Stimulated activated CD8-positive, alpha-beta memory T cell treated with anti-CD3 and anti-CD28 coated beads, Interleukin-7, amount 100 ng/mL, for 24 hours (primary cell): Measurements from ENCODE around the gene ZDHHC11.
"Not testable (repeated sequence)": the region's sequence is repeated elsewhere in the genome, so short reads cannot be mapped to it uniquely, and the experiment has no call there.

Experiments used
- DNase-seq: peaks from one replicate; pipeline ENCODE4 v3.0.0-alpha.2; 2020; ENCODE audit warnings: low read depth

Gene ZDHHC11

DNA sequence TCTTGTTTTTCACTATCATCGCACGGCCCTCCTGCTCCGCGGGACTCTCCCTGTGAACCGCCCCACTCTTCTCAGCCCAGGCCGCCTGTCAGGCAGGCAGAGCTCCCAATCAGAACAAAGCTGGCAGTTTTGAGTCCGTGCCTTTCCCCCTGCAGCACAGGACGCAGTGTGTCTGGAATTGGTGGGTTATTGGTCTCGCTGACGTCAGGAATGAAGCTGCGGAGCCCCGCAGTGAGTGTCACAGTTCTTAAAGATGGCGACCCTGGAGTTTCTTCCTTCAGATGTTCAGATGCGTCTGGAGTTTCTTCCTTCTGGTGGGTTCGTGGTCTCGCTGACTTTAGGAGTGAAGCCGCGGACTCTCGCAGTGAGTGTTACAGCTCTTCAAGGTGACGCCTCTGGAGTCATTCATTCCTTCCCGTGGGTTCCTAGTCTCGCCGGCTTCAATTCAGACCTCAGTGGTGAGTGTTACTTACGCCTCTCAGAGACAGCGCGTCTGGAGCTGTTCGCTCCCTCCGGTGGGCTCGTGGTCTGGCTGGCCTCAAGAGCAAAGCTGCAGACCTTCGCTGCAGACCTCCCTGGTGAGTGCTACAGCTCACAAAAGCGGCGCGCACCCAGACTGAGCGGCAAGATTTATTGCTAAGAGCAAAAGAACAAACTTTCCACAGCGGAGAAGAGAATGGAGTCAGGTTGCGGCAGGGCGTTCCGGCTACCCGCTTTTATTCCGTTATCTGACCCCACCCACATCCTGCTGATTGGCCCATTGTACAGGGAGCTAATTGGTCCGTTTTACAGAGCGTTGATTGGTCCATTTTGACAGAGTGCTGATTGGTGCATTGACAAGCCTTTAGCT is 73.7 kb downstream of the ZDHHC11 start:
- DNase-seq = no peak

DNA sequence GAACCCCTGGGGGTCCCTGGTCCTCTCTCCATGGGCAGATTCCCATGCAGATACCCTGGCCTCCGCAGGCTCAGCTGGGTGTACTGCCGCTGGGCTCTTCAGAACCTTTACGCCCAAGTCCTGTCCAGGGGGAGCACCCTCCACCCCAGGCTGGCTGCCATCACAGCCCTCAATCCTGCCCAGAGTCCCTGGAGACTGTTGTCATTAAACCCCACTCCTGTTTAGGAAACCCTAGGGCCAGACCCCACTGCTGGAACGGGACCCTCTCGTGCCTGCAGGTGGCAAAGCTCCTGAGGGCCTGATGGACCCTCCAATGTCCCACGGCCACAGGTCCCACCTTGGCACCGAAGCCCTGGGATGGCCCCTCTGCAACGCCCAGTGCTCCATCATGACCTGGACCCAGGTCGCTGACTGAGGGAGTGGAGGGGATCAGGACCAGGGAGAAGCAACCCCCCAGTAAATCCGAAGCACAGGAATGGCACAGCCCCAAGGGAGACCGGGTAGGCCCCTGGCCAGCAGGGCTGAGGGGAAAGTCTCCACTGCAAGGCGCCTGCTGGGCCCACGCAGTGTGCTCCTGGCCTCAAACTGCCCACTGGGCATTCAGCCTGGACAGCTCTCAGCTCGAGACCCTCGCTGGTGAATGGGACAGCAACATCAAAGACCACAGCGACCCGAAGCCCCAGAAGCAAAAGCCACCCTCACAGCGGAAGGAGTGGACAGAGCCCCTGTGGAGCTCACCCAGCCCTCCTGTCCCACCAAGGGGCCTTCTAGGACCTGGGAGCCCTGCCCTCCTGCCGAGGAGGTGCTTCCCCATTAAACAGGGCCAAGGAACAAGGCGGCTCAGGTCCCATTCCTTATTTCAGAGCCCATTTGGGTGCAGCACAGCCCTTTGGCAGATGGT is 74.6 kb downstream of the ZDHHC11 start:
- no peak for DNase-seq

DNA sequence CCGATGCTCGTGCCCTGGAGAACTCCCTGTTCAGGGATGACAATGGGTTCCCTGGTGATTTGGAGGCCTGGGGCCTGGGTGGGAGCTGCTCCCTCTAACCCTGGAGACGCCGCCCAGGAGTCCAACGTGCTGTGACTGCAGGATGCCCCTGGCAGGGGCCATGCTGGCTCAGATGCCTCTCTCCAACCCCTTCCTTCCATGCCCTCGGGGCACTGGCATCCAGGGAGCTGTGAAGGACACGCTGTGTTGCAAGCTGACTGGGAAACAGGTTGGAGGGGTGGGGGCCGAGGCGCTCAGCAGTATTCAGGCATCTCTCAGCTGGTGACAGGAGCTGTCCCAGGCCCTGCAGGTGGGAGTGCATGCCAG is 75.2 kb downstream of the ZDHHC11 start:
- not testable (repeated sequence) for DNase-seq

DNA sequence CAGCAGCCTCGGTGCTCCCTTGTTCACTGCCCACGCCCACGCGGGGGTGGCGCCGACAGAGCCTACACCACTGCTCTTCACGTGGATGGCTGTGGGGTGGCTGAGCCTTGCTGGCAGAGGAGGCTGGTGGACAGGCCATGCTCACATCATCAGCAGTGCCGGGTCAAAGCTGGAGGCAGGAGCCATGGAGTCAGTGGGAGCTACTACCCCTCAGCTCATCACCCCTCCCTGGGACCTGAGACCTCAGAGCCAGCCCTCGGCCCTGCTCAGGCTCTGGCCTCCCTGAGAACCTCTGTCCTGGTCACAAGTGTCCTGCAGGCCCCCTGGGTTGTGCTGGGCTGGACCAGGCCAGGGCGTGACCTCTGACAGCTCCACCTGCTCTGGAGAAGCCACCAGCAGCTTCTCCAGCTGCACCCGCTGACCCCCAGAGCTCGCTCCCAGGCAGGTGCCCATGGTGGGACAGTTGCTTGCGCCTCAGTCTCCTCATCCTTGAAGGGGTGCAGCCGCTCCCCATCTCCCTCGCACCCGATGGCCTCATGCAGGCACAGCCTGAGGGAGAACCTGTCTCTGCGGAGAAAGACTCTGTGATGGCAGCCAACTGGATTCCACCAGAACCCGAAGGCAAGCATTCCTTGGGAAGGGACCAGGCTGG is 75.8 kb downstream of the ZDHHC11 start:
- DNase-seq = not testable (repeated sequence)

DNA sequence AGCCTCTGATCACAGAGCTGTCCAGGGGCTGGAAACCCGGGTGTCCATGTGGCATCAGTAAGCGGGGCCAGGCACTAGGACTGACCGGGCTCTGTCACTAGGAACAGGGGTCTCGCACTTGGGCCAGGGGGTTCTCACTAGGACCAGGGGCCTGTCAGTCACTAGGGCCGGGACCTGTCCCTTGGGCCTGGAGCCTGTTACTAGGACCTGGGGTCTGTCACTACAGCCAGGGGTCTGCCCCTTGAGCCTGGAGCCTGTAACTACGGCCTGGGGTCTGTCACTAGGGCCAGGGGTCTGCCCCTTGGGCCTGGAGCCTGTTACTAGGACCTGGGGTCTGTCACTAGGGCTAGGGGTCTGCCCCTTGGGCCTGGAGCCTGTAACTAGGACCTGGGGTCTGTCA is 76.5 kb downstream of the ZDHHC11 start:
- DNase-seq = not testable (repeated sequence)

DNA sequence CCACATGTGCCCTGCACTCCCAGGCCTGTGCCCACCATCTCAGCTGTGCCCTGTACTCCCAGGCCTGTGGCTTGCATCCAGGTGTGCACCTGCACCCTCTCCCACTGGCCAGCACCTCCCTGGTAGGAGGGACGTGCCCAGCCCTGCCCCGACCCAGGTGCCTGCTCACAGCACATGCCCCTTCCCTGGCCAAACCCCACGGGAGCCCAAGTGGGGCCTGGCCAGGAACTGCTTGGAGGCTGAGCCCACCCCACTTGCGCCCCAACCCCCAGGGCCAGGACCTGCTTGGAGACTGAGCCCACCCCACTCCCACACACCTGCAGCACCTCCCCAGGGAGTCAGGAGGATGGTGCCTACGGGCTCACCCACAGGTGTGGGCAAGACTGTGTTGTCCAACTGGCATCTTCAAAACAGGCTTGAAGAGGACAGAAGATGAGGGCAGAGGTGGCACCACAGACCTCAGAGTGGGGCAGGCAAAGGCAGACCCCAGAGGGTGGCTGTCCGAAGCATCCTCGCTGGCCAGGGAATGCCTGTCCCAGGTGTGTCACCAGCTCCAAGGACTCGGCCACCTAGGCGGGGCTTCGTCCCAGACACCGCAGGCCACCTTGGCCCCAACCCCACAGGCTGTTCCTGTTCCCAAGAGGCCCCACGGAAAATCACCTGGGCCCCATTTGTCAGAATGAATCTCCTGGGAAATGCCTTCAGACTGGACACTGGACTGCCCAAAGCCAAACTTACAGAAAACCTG is 77.1 kb downstream of the ZDHHC11 start:
- DNase-seq = no peak

DNA sequence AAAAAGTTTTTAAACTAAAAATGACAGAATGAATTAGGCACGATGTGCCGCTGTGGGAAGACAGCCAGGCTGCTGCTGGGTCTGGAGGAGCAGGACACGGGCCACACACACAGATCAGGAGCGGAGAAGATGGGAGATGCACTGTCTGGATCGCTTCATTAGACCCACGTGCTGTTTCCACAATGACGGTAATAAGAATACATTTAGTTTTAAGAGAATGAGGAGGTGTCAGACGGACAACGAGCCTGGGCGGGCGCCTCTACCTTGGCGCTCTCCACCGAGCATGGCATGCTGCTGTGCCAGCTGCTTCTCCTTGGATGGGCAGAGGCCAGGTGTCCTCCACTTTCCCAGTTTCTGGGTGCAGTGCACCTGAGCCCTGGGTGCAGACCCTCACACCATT is 77.9 kb downstream of the ZDHHC11 start:
- not testable (repeated sequence) for DNase-seq

DNA sequence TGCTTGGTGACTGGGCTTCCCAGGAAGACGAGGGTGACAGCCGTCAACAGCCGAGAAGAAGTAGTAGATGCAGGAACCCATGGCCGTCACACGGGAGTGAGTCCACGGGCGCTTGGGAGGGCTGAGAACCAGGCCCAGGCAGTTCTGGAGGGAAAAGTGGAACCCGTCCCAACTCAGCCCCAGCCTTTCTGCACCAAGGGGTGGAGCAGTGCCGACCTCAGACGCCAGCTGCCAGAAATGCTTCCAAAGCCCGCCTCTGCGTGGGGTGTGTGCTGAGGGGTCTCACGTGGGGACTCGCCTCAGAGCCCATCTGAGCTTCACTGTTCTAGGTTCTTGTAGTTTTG is 78.3 kb downstream of the ZDHHC11 start:
- not testable (repeated sequence) for DNase-seq

DNA sequence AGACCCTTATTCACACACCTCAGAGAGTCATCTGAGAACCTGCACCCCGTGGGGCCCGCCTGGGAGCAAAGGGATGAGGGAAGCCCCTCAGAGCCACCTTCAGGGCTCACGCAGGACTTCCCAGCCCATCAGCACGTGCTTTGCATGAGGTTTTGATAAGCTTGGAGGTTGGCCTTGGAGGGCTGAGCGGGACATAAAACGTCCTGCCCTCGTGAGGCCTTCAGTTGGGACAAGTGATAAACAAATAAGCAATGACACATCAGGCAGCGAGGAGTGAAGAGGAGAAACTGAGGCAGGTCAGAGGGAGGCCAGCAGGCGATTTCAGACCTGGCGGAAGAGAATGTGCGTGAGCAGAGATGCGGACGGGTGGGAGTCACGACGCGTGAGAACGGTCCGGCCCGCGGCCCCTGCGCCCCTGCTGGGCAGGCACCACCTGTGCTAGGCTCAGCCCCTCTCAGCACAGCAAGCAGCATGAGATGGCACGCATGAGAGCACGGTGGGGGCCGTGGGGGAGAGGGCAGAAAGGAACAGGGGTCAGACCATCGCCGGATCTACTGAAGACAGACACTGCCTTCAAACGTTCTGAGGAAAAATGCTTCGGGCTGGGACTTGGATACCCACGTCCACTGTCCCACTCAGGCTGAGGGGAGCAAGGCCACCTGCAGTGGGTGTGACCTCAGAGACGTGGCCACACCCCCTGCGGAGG is 78.8 kb downstream of the ZDHHC11 start:
- not testable (repeated sequence) for DNase-seq

DNA sequence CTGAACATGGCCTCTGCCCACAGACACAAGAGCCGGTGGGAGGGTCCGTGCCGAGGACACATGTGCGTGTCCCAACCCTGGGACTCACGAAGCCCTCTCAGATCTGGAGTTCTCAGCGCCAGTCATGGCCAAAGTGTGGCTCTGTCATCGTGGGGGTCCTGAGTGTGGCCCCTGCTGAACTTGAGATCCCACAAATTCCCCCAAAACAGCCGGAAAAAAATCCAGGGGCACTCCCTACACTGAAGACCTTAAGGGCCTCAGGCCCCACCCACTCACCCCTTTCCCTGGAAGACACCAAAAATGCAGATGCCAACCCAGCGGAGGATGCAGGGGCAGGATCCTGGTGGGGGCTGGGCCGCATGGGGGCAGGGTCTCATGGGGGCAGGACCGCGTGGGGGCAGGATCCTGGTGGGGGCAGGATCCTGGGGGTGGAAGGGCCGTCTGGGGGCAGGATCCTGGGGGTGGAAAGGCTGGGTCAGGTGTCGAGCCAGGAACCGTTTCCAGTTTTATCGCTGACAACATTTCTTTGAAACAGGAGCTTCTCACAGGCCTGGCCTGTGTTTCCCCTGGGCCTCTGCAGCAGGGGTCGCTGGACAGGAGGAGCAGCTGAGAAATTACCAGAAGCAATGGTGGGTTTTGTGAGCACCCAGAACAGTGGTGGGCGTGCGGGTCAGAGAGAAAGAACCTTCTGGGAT is 79.6 kb downstream of the ZDHHC11 start:
- DNase-seq = not testable (repeated sequence)

DNA sequence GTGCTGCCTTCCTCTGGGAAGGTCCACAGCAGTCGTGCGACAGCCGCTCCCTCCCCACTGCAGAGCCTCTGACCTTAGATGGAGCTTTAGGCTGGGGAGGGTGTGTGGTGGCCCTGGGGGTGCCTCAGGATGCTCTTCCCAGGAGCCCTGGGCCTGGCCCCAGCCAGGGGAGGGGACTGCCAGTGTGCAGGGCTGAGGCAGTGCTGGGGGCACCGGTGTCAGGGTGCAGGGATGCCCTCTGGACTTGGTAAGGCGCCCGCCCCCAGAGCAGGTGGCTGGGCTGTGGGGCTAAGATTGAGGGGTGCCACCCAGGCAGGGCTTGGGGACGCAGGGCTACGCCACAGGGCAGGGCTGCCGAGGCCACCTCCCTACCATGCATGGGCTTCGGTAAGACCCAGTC is 80.2 kb downstream of the ZDHHC11 start:
- DNase-seq = not testable (repeated sequence)

DNA sequence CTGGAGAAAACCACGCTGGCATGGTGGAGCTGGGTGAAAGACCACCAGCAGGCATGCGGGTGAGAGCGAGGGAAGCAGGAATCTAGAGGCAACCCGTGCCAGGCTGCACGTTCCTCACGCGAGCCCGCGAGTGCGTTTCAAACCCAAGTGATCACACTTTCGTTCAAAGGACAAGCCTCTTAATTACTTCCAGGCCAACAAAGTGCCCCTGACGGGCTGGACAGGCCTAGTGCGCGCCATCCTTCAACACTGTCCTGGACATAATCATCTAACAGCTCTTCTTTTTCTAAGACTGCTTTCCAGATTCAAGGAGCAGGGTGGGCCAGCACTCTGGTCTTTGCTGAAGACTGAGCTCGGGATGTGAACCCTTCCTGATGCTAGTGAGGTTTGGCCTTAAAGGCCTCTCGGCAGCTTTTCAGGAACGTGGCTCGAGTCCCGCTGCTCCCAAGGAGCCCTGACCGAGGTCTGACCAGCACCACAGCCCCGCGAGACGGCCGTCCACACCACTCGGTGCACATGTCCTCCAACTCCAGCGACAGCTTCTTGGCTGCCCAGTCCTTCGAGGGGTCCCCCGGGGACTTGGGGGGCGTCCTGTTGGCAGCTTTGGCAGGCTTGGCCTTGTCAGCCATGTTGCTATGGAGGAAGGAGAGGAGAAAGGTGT is 81.2 kb downstream of the ZDHHC11 start:
- not testable (repeated sequence) for DNase-seq

DNA sequence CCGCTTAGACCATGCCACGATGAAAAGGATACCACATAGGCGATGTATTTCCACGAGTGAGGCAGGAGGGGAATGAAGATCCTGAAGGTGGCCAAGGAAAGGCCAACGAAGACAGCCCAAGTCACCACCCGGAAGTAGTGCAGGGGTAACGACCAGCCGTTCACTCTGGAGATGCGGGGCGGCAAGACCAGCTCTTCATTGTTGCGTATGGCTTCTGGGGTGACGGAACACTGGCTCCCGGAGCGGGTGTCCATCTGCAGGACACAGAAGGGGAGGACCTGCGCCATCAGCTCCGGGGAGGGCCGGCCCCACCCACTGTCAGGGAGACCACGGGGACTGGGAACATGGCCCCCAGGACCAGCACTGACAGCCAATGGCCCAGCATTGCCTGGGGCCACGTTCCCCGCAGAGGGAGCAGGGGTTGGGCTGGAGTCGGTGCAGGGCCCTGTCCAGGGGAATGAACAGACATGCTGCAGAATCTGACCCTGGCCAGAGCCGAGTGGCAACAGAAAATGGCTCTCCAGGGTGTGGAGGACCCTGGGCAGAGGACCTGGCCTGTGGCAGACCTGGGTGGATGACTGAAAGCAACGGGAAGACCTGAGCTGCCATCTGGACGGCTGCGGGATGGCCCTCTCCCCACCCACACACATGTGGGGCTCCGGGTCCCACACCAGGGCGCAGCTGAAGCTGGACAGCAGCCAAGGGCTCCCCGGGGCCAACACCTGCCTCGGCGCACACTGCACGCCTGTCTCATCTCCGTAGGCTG is 83.9 kb downstream of the ZDHHC11 start:
- no peak for DNase-seq

DNA sequence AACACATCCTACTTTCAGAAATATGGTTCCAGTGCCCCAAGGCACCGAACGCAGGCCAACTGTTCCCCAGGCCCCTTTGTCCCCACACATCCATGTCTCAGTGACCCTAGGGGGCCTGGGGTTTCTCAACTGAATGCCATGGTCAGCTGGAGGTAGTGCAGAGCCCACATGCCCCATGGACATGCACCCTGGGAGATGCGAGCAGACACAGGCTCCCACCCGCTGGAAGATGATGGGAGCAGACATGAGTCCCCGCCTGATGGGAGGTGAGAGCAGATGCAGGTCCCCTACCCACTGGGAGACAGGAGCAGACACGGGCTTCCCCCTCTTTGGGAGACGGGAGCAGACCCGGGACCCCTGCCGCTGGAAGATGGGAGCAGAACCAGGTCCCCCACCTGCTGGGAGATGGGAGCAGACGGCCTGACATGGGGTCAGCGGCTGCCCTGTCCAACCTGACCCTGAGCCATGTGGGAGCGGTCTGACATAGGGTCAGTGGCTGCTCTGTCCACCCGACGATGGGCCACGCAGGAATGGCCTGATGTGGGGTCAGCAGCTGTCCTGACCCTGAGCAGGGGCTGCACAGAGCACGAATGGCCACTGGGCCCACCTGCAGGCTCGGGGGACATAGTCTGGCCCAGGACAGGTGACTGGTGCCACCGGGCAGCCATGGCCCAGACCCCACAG is 84.7 kb downstream of the ZDHHC11 start:
- DNase-seq = no peak

DNA sequence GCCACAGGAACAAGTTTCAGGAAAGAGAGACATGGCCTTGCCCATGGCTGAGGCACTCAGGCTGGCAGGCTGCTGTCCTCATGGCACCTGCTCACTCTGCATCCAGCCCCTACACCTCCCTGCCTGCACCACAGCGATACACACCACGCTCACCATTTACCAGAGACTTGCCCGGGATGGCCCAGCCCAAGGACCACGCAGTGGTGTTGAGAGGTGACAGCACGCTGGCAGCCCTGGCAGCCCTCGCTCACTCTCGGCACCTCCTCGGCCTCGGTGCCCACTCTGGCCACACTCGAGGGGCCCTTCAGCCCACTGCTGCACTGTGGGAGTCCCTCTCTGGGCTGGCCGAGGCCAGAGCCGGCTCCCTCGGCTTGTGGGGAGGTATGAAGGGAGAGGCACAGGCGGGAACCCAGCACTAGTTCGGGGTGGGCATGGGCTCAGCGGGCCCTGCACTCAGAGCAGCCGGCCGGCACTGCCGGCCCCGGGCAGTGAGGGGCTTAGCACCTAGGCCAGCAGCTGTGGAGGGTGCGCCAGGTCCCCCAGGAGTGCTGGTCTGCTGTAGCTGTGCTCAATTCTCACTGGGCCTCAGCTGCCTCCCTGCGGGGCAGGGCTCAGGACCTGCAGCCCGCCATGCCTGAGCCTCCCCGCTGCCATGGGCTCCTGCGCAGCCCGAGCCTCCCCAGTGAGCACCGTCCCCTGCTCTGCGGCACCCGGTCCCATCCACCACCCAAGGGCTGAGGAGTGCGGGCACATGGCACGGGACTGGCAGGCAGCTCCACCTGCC is 86.6 kb downstream of the ZDHHC11 start:
- DNase-seq = no peak

DNA sequence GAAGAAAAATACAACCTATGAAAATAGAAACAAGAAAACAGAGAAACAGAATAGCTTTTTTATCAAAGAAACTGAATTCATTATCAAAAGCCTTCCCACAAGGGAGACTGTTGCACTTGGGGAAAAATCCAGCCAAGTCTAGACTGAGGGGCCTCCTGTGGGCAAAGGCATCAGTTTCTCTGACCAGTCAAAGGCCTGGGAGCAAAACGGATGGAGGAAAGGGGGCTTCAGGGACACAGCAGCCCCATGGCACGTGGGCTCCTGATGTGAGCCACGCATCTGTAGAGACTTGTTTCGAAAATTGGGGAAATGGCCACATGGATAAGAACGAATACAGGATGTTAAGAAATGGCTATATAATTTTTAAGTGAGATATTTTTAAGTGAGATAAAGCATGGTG is 87.4 kb downstream of the ZDHHC11 start:
- DNase-seq = no peak

DNA sequence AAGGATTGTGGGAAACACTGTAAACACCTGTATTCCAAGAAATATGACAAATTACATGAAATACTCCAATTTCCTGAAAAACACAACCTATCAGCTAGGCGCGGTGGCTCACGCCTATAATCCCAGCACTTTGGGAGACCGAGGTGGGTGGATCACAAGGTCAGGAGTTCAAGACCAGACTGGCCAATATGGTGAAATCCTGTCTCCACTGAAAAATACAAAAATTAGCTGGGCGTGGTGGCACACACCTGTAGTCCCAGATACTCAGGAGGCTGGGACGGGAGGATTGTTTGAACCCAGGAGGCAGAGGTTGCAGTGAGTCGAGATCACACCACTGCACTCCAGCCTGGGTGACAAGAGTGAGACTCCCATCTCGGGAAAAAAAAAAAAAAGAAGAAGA is 87.8 kb downstream of the ZDHHC11 start:
- DNase-seq = not testable (repeated sequence)
